HEK293 (cell line): Measurements from ENCODE around the gene COX10.

Experiments
- KLF1 ChIP-seq: fragments of 450-650 bp; formaldehyde crosslinking; IDR thresholded peaks from 2 replicates; pipeline ENCODE4 v1.5.1; 2016; ENCODE audit warnings: missing biosample characterization, missing genetic modification characterization
- KLF16 ChIP-seq: fragments of 450-650 bp; formaldehyde crosslinking; IDR thresholded peaks from 2 replicates; pipeline ENCODE4 v1.5.1; 2017; ENCODE audit warnings: missing biosample characterization, missing genetic modification characterization
- RBAK ChIP-seq: fragments of 450-650 bp; formaldehyde crosslinking; IDR thresholded peaks from 2 replicates; pipeline ENCODE4 v1.5.1; 2016; ENCODE audit warnings: missing biosample characterization, missing genetic modification characterization
- ZBTB26 ChIP-seq: fragments of 450-650 bp; formaldehyde crosslinking; optimal IDR thresholded peaks from 2 replicates; pipeline ENCODE3; 2016; ENCODE audit warnings: missing biosample characterization, mild to moderate bottlenecking, missing genetic modification characterization
- ZNF140 ChIP-seq: fragments of 450-650 bp; formaldehyde crosslinking; IDR thresholded peaks from 2 replicates; pipeline ENCODE4 v1.5.1; 2016; ENCODE audit warnings: missing biosample characterization, missing genetic modification characterization
- ZNF24 ChIP-seq: fragments of 450-650 bp; formaldehyde crosslinking; IDR thresholded peaks from 2 replicates; pipeline ENCODE4 v1.5.1; 2016; ENCODE audit warnings: missing biosample characterization, missing genetic modification characterization
- ZNF354C ChIP-seq: fragments of 450-650 bp; formaldehyde crosslinking; IDR thresholded peaks from 2 replicates; pipeline ENCODE4 v1.5.1; 2016; ENCODE audit warnings: missing biosample characterization, missing genetic modification characterization, low read depth, borderline replicate concordance
- ZNF423 ChIP-seq: fragments of 450-650 bp; formaldehyde crosslinking; IDR thresholded peaks from 2 replicates; pipeline ENCODE4 v1.5.1; 2016; ENCODE audit warnings: missing biosample characterization, missing genetic modification characterization
- ZNF449 ChIP-seq: fragments of 450-650 bp; formaldehyde crosslinking; IDR thresholded peaks from 2 replicates; pipeline ENCODE4 v1.5.1; 2017; ENCODE audit warnings: missing biosample characterization, mild to moderate bottlenecking, missing genetic modification characterization, moderate library complexity
- ZNF626 ChIP-seq: fragments of 450-650 bp; sonication (Bioruptor Pico); formaldehyde crosslinking; IDR thresholded peaks from 2 replicates; pipeline ENCODE4 v1.5.1; 2018; ENCODE audit warnings: missing biosample characterization, missing genetic modification characterization, inconsistent platforms
- ZNF629 ChIP-seq: fragments of 450-650 bp; formaldehyde crosslinking; IDR thresholded peaks from 2 replicates; pipeline ENCODE4 v1.5.1; 2017; ENCODE audit warnings: missing biosample characterization, missing genetic modification characterization
- ZNF664 ChIP-seq: fragments of 450-650 bp; formaldehyde crosslinking; IDR thresholded peaks from 2 replicates; pipeline ENCODE4 v1.5.1; 2016; ENCODE audit warnings: missing biosample characterization, missing genetic modification characterization
- TF ChIP-seq, protein P1 (sequence below): fragments of 450-650 bp; formaldehyde crosslinking; IDR thresholded peaks from 2 replicates; pipeline ENCODE4 v1.5.1; 2016; ENCODE audit warnings: missing biosample characterization, missing genetic modification characterization

DNA sequence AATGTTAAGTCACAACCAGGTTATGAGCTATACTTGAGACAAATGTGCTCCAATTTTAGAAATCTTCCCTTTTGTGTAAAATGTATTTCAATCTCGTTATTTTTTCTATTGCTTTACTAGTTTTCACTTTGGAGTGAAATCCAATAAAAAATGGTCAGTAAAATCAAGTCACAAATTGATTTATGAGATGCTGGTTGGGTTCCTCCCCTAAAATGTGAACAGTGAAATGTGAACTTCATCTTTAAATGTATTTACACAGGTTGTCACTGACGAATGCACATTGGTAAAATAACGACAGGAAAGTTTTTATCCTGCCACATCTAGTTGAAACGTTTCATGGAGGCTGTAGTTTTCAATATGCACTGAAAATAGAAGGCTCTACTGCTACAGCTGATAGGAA, 55.5 kb downstream of the COX10 start:
- TF ChIP-seq ZNF423 (no peak), ZNF664 (tag by site-specific recombination) (no peak), ZNF140 (tag by site-specific recombination) (no peak), ZNF449 (tag by site-specific recombination) (no peak), ZNF24 (tag by site-specific recombination) (no peak), ZNF629 (tag by site-specific recombination) (no peak), KLF1 (tag by site-specific recombination) (no peak), RBAK (tag by site-specific recombination) (no peak), ZBTB26 (tag by site-specific recombination) (no peak), ZNF354C (tag by site-specific recombination) (no peak), ZNF626 (tag by site-specific recombination) (no peak), KLF16 (tag by site-specific recombination) (no peak)
- TF ChIP-seq, protein P1, sequence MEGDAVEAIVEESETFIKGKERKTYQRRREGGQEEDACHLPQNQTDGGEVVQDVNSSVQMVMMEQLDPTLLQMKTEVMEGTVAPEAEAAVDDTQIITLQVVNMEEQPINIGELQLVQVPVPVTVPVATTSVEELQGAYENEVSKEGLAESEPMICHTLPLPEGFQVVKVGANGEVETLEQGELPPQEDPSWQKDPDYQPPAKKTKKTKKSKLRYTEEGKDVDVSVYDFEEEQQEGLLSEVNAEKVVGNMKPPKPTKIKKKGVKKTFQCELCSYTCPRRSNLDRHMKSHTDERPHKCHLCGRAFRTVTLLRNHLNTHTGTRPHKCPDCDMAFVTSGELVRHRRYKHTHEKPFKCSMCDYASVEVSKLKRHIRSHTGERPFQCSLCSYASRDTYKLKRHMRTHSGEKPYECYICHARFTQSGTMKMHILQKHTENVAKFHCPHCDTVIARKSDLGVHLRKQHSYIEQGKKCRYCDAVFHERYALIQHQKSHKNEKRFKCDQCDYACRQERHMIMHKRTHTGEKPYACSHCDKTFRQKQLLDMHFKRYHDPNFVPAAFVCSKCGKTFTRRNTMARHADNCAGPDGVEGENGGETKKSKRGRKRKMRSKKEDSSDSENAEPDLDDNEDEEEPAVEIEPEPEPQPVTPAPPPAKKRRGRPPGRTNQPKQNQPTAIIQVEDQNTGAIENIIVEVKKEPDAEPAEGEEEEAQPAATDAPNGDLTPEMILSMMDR (tag by site-specific recombination), result no peak
